GM21360 (cell line): ENCODE data around the gene ARMC3.
"Not testable (repeated sequence)": the region's sequence is repeated elsewhere in the genome, so short reads cannot be mapped to it uniquely, and the experiment has no call there.

Experiments used
- ATAC-seq: cut with Tn5 transposase; IDR thresholded peaks from one replicate; pipeline ENCODE4 v1.9.1; 2021; ENCODE audit warnings: mild to moderate bottlenecking, moderate library complexity; ENCODE audit not compliant: unreplicated experiment

Gene ARMC3

GRCh38 chr10:22927166-22927565, 687 bp upstream of the ARMC3 start:
- ATAC-seq: no peak

- not testable (repeated sequence) for ATAC-seq
Measured at GRCh38 chr10:22929053-22929452, 1.2 kb downstream of the ARMC3 start.

- ATAC-seq: no peak
Measured at GRCh38 chr10:22931948-22932347, 4.1 kb downstream of the ARMC3 start.

- ATAC-seq: no peak
Measured at GRCh38 chr10:22932626-22933370, 4.9 kb downstream of the ARMC3 start.

- no peak for ATAC-seq
Measured at GRCh38 chr10:22934726-22935125, 6.9 kb downstream of the ARMC3 start.

- no peak for ATAC-seq
Measured at GRCh38 chr10:22942437-22942836, 14.6 kb downstream of the ARMC3 start.

- ATAC-seq: peak; percentile 52
Measured at GRCh38 chr10:22945934-22946673, 18.3 kb downstream of the ARMC3 start.

GRCh38 chr10:22954970-22955369, 27.1 kb downstream of the ARMC3 start:
- no peak for ATAC-seq

GRCh38 chr10:22958338-22958737, 30.5 kb downstream of the ARMC3 start:
- no peak for ATAC-seq

GRCh38 chr10:22959292-22959691, 31.4 kb downstream of the ARMC3 start:
- no peak for ATAC-seq

- ATAC-seq: no peak
Measured at GRCh38 chr10:22959950-22960349, 32.1 kb downstream of the ARMC3 start.

- ATAC-seq: no peak
Measured at GRCh38 chr10:22962817-22963216, 35.0 kb downstream of the ARMC3 start.

GRCh38 chr10:22969704-22970103, 41.9 kb downstream of the ARMC3 start:
- ATAC-seq: no peak

GRCh38 chr10:22976534-22976933, 48.7 kb downstream of the ARMC3 start:
- ATAC-seq: no peak

- no peak for ATAC-seq
Measured at GRCh38 chr10:22977751-22978150, 49.9 kb downstream of the ARMC3 start.

- ATAC-seq: no peak
Measured at GRCh38 chr10:22978287-22978686, 50.4 kb downstream of the ARMC3 start.

- no peak for ATAC-seq
Measured at GRCh38 chr10:22978918-22979317, 51.1 kb downstream of the ARMC3 start.

GRCh38 chr10:22980822-22981221, 53.0 kb downstream of the ARMC3 start:
- no peak for ATAC-seq

GRCh38 chr10:22984066-22984465, 56.2 kb downstream of the ARMC3 start:
- no peak for ATAC-seq

- no peak for ATAC-seq
Measured at GRCh38 chr10:22986771-22987542, 59.1 kb downstream of the ARMC3 start.

GRCh38 chr10:22988581-22989360, 60.9 kb downstream of the ARMC3 start:
- ATAC-seq: no peak
